Pulmonary artery endothelial cell (primary cell): Measurements from ENCODE around the gene NDUFAF8. TPM values are rescaled to one million over a fixed set of nuclear protein-coding genes. Genes with fewer than 3 reads are reported as not detected.

Experiments used
- DNase-seq: peaks from one replicate; pipeline ENCODE4 v3.0.0-alpha.2; 2011; ENCODE audit warnings: low read depth, low spot score
- total RNA-seq: library from RNA; depleted of rRNA; stranded (reverse); fragments of >200 nt; gene quantifications from 2 replicates; pipeline ENCODE4 v1.2.3, GENCODE V29; 2014

The NDUFAF8 gene
- total RNA-seq, 1 donor from 2014 or later, result 47.6 TPM

GRCh38 chr17:81251709-81252301 is 12.7 kb downstream of the NDUFAF8 start:
- no peak for DNase-seq

- no peak for DNase-seq
These were observed 13.3 kb downstream of the NDUFAF8 start for GRCh38 chr17:81252326-81252986.

- no peak for DNase-seq
These were observed 13.8 kb downstream of the NDUFAF8 start for GRCh38 chr17:81252987-81253329.

- DNase-seq, result no peak
These were observed 14.4 kb downstream of the NDUFAF8 start for GRCh38 chr17:81253358-81254131.

GRCh38 chr17:81254955-81255717 is 16.0 kb downstream of the NDUFAF8 start:
- DNase-seq, result peak; percentile 24

DNA sequence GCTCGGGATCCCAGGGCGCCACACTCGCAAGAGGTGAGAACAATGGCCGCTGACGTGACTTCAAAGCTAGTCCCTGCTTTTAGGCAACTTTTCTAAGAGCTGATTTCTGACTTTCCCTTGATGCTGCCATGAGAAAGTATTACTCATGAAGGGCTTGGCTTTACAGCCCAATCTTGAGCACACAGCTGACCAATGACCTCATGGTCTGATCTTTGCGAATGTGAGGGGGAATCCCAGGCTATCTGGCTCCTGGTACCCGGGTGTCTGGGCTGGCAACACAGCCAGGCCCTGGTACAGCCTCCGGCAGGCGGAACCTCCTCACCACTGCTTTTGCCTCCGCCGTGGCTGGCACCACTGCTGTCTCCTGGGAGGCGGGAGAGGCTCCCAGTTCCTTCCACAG is 17.5 kb downstream of the NDUFAF8 start:
- DNase-seq, result no peak

DNA sequence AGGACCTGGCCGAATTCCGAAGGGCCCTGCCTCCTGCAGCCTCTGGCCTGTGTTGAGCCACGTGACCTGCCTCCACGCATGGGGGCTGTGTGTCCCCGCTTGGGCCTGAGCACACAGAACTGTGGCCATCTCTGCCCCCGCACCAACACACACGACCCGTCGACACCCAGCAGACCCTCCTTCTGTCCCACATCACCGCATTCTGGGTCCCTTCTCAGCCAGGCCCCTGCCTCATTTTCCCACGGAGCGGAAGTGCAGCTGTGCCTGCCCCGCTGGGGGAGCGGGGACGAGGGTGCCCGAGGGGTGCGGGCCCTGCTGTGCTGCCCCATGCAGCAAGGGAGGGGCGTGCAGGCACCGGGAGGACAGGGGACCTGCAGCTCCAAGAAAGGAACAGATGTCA is 18.4 kb downstream of the NDUFAF8 start:
- DNase-seq, result no peak

DNA sequence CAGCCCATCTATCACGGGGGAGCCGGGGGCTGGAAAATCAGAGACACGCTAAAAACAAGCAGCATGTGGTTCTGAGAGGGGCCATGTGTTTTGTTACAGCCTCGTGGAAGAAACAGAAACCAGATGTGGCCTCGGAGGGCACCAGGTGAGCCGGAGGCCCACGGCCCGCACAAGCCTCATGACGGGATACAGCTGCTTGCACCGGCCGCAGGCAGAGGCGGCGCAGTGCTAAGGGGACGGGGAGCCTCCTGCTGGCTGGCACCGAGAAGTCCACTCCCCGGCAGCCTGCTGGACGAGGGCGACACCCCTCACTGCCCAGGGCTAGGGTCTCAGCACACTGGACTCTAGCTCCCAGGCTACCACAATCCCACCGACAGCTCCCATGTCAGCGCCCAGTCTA is 19.2 kb downstream of the NDUFAF8 start:
- no peak for DNase-seq

DNA sequence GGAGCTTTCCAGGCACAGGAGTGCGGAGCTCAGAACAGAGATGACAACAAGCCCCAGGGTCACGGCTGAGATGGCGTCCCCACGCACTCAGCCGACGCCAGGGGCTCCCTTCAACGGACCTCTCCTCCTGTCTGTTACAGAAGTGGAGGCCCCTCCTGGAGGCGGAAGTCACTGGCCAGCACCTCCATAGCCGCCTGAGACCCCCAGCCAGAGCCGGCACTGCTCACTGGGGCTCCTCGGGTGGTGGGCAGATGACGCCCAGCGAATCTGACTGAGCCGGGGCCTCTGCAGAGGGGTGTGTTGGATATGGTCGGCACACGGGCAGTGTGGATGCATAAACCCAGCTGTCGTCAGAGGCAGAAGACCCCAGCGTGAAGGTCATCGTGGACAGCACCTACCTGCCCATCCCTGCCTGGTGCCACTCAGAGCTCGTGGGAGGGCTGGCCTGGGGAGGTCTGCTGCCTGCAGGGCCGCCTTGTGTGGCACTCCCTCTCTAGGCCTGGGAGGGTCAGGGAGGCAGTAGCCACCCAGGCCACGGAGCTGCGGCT is 20.0 kb downstream of the NDUFAF8 start:
- no peak for DNase-seq

GRCh38 chr17:81260171-81260570 is 21.1 kb downstream of the NDUFAF8 start:
- DNase-seq, result no peak

DNA sequence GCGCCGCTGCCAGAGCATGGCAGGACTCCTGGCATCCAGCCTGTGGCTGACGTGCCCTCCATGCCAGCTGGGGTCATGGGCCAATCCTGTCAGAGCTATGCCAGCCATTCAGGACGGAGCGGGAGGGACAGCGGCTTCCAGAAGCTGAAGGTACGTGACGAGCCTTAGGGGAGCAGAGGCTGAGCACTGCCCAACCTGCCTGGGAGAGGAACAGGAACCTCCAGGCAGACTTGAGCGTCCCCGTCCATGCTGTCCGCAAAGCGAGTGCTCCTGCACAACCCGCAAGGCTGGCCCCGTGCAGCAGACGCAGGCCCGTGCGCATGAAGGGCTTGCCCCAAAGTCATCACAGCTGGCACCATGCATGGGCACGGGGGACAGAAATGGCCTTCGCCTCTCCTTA is 21.5 kb downstream of the NDUFAF8 start:
- DNase-seq, result no peak

GRCh38 chr17:81261096-81261495 is 22.0 kb downstream of the NDUFAF8 start:
- DNase-seq, result no peak

DNA sequence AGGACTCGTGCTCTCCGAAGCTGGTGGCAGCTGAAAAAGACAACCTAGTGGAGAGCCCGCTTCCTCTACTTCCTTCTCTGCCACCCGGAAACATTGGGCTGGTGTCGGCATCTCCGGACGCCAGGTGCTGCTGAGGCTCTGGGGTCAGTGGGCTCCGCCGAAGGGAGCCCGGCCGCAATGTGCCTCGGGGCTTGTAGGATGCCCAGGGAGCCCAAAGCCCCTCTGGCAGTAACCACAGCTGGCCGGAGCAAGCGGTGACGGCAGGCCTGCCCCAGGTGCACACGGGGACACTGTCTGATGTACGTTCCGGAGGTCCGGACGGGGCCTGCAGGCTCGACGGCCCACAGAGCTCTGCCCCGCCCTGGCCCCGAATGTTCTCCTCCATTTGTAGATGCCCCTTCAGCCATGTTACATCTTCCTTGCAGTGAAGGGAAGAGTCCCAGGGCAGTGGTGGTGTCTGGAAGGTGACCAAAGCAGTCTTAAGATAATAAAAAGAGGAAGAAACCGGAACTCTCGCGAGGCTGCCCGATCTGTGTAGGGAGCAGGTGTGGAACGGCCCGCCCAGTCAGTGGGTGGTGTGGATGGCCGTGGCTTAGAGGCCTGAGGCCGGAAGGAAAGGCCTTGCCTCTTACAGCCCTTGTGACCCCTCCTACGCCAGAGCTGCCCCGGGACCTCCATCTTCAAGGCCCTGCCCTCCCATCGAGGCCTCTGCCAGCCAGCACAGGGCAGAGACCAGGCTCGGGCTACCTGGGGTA is 22.6 kb downstream of the NDUFAF8 start:
- DNase-seq, result no peak

GRCh38 chr17:81263371-81264181 is 24.5 kb downstream of the NDUFAF8 start:
- DNase-seq, result no peak

DNA sequence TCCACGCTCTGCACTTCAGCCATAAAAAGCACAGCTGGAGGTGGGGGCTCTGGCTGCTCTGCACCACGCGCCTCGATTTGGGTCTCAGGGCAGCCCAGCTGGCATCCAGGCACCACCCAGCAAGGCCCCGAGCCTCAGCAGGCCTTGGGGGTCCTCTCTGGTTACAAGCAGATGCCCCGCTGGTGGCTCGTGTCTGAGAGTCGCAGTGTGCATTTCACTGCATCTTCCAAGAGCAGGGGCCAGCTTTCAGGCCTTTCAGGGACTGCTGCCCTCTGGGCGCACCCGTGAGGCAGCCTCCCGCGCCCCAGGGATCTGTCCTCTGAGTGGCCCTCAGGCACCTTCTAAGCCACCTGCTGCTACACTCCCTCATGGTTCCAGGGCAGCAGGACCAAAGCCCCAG is 25.5 kb downstream of the NDUFAF8 start:
- DNase-seq, result no peak

GRCh38 chr17:81265576-81265975 is 26.5 kb downstream of the NDUFAF8 start:
- no peak for DNase-seq

GRCh38 chr17:81267390-81268067 is 28.4 kb downstream of the NDUFAF8 start:
- no peak for DNase-seq

- no peak for DNase-seq
These were observed 31.2 kb downstream of the NDUFAF8 start for GRCh38 chr17:81270279-81270678.

- DNase-seq, result no peak
These were observed 32.1 kb downstream of the NDUFAF8 start for GRCh38 chr17:81271226-81271625.

- DNase-seq, result no peak
These were observed 33.5 kb downstream of the NDUFAF8 start for GRCh38 chr17:81272616-81273015.
